AG10803 (cell line): ENCODE data around the gene ACOT11.
A peak's percentile ranks its signal among the peaks of the same experiment; 100 is the strongest.
"Not testable (repeated sequence)": the region's sequence is repeated elsewhere in the genome, so short reads cannot be mapped to it uniquely, and the experiment has no call there.

ENCODE experiments used
- DNase-seq: peaks from one replicate; pipeline ENCODE4 v3.0.0; 2010; ENCODE audit warnings: low read depth
- H3K4me3 ChIP-seq: 2 replicates; pipeline ENCODE4 v1.5.1; 2011; ENCODE audit warnings: mild to moderate bottlenecking, low read length, control low read depth
- CTCF ChIP-seq: conservative IDR thresholded peaks from 2 replicates; pipeline ENCODE4 v1.5.1; 2011; ENCODE audit warnings: mild to moderate bottlenecking, low read length, control low read depth, inconsistent platforms

The ACOT11 gene

GRCh38 chr1:54518489-54518888 is 29.5 kb upstream of the ACOT11 start:
- H3K4me3 ChIP-seq = no peak overlapping the region
- DNase-seq = no peak
- no peak for TF ChIP-seq CTCF

- no peak overlapping the region for H3K4me3 ChIP-seq
- peak; percentile 8; the same call in 1 of the 2 replicates for TF ChIP-seq CTCF
- no peak for DNase-seq
These were observed 28.3 kb upstream of the ACOT11 start for GRCh38 chr1:54519709-54520108.

GRCh38 chr1:54520631-54521321 is 27.3 kb upstream of the ACOT11 start:
- TF ChIP-seq CTCF = no peak
- no peak overlapping the region for H3K4me3 ChIP-seq
- no peak for DNase-seq

- DNase-seq, H3K4me3 ChIP-seq: not testable (repeated sequence)
These were observed 21.5 kb upstream of the ACOT11 start for GRCh38 chr1:54526565-54526964.

GRCh38 chr1:54528613-54529012 is 19.4 kb upstream of the ACOT11 start:
- no peak for DNase-seq
- no peak overlapping the region for H3K4me3 ChIP-seq

GRCh38 chr1:54532033-54532432 is 16.0 kb upstream of the ACOT11 start:
- H3K4me3 ChIP-seq = no peak overlapping the region
- no peak for DNase-seq
- no peak for TF ChIP-seq CTCF

More at GRCh38 chr1:54528613-54529012, 19.4 kb upstream of the ACOT11 start:
- no peak for TF ChIP-seq CTCF

- not testable (repeated sequence) for H3K4me3 ChIP-seq, DNase-seq
These were observed 11.4 kb upstream of the ACOT11 start for GRCh38 chr1:54536656-54537055.

- DNase-seq = no peak
- H3K4me3 ChIP-seq = no peak overlapping the region
- no peak for TF ChIP-seq CTCF
These were observed 10.4 kb upstream of the ACOT11 start for GRCh38 chr1:54537611-54538010.
